DOHH2 (cell line): ENCODE measurements around the gene MRTFB.

ENCODE experiments used
- H3F3A ChIP-seq: fragments of 200-600 bp; sonication (generic), shearing (Covaris generic); 2 replicates; pipeline ENCODE4 v1.6.0; 2016; ENCODE audit warnings: antibody characterized with exemption, mild to moderate bottlenecking; ENCODE audit not compliant: control insufficient read depth, insufficient read depth
- H3K27ac ChIP-seq: fragments of 200-600 bp; sonication (generic); 2 replicates; pipeline ENCODE4 v1.5.1; 2014; ENCODE audit warnings: low read depth, mild to moderate bottlenecking, low read length, moderate library complexity
- H3K27me3 ChIP-seq: fragments of 200-600 bp; sonication (generic); 2 replicates; pipeline ENCODE4 v1.6.1; 2014; ENCODE audit warnings: mild to moderate bottlenecking, low read length, mixed read lengths; ENCODE audit not compliant: control insufficient read depth
- H3K36me3 ChIP-seq: fragments of 200-600 bp; sonication (generic); 2 replicates; pipeline ENCODE4 v1.6.1; 2014; ENCODE audit warnings: mild to moderate bottlenecking, low read length, moderate library complexity, mixed read lengths; ENCODE audit not compliant: control insufficient read depth
- H3K4me1 ChIP-seq: fragments of 200-600 bp; sonication (generic); 2 replicates; pipeline ENCODE4 v1.6.1; 2014; ENCODE audit warnings: mild to moderate bottlenecking, low read length, mixed read lengths; ENCODE audit not compliant: control insufficient read depth
- H3K4me2 ChIP-seq: fragments of 200-600 bp; sonication (generic); 2 replicates; pipeline ENCODE4 v1.6.0; 2014; ENCODE audit warnings: mild to moderate bottlenecking, low read length, moderate library complexity
- H3K4me3 ChIP-seq: fragments of 200-600 bp; sonication (generic); 2 replicates; pipeline ENCODE4 v1.5.1; 2014; ENCODE audit warnings: mild to moderate bottlenecking, low read length, mixed read lengths
- H3K79me2 ChIP-seq: fragments of 200-600 bp; sonication (generic); 2 replicates; pipeline ENCODE4 v1.6.1; 2014; ENCODE audit warnings: mild to moderate bottlenecking, low read length, mixed read lengths; ENCODE audit not compliant: control insufficient read depth
- H3K9me2 ChIP-seq: fragments of 200-600 bp; sonication (generic); replicated peaks from 2 replicates; pipeline ENCODE4 v1.6.1; 2014; ENCODE audit warnings: mild to moderate bottlenecking, low read length, mixed read lengths; ENCODE audit not compliant: control insufficient read depth
- H3K9me3 ChIP-seq: fragments of 200-600 bp; sonication (generic); 2 replicates; pipeline ENCODE4 v1.6.1; 2014; ENCODE audit warnings: antibody characterized with exemption, low read length, mixed read lengths; ENCODE audit not compliant: control insufficient read depth, insufficient read depth
- H4K20me1 ChIP-seq: fragments of 200-600 bp; sonication (generic); 2 replicates; pipeline ENCODE4 v1.6.0; 2014; ENCODE audit warnings: low read depth, mild to moderate bottlenecking, antibody characterized with exemption, low read length, moderate library complexity; ENCODE audit not compliant: control insufficient read depth, insufficient read depth
- CTCF ChIP-seq: fragments of 200-600 bp; sonication (generic); IDR thresholded peaks from one replicate; pipeline ENCODE4 v1.5.1; 2014; ENCODE audit warnings: antibody characterized with exemption, mild to moderate bottlenecking, low read depth, low read length; ENCODE audit not compliant: poor library complexity, severe bottlenecking
- EZH2phosphoT487 ChIP-seq: fragments of 200-600 bp; sonication (generic); IDR thresholded peaks from 2 replicates; pipeline ENCODE4 v1.6.1; 2017; ENCODE audit warnings: borderline replicate concordance, mild to moderate bottlenecking, antibody characterized with exemption, low read length, moderate library complexity, mixed read lengths

MRTFB gene

GRCh38 chr16:14289692-14290340 lies 218.7 kb downstream of the MRTFB start:
- no peak overlapping the region for H3K4me3 ChIP-seq
- no peaks in the 10 kb centered on the region for H4K20me1 ChIP-seq
- H3K36me3 ChIP-seq: no peaks in the 10 kb centered on the region
- no peaks in the 10 kb centered on the region for H3K79me2 ChIP-seq
- no peaks in the 10 kb centered on the region for H3F3A ChIP-seq
- no peak for TF ChIP-seq EZH2phosphoT487
- peak; percentile 82 for TF ChIP-seq CTCF
- H3K9me3 ChIP-seq: peaks cover 16% of the 10 kb centered on the region
- H3K4me2 ChIP-seq: no peak overlapping the region
- H3K4me1 ChIP-seq: peaks cover 17% of the 10 kb centered on the region
- no peaks in the 10 kb centered on the region for H3K27me3 ChIP-seq
- no peak overlapping the region for H3K27ac ChIP-seq
- no peaks in the 10 kb centered on the region for H3K9me2 ChIP-seq

GRCh38 chr16:14291286-14291685 lies 220.2 kb downstream of the MRTFB start:
- no peak for TF ChIP-seq EZH2phosphoT487
- no peak for TF ChIP-seq CTCF
- Histone ChIP-seq H4K20me1 (no peaks in the 10 kb centered on the region), H3K4me1 (peaks cover 12% of the 10 kb centered on the region), H3K27me3 (no peaks in the 10 kb centered on the region), H3F3A (no peaks in the 10 kb centered on the region), H3K4me2 (no peak overlapping the region), H3K27ac (no peak overlapping the region), H3K36me3 (no peaks in the 10 kb centered on the region), H3K4me3 (no peak overlapping the region), H3K9me3 (peaks cover 16% of the 10 kb centered on the region), H3K79me2 (no peaks in the 10 kb centered on the region), H3K9me2 (no peaks in the 10 kb centered on the region)

- Histone ChIP-seq H4K20me1 (no peaks in the 10 kb centered on the region), H3F3A (no peaks in the 10 kb centered on the region), H3K4me2 (no peak overlapping the region), H3K9me2 (no peaks in the 10 kb centered on the region), H3K27me3 (no peaks in the 10 kb centered on the region), H3K4me1 (peaks cover 6% of the 10 kb centered on the region), H3K4me3 (no peak overlapping the region), H3K27ac (no peak overlapping the region), H3K9me3 (peaks cover 16% of the 10 kb centered on the region), H3K79me2 (no peaks in the 10 kb centered on the region), H3K36me3 (no peaks in the 10 kb centered on the region)
- TF ChIP-seq CTCF: no peak
- TF ChIP-seq EZH2phosphoT487: no peak
Observed at GRCh38 chr16:14292051-14292825, 221.1 kb downstream of the MRTFB start.
